ENCODE results near the gene LAPTM4A. TPM values are rescaled to one million over a fixed set of nuclear protein-coding genes. Genes with fewer than 3 reads are reported as not detected.

Gene LAPTM4A
- total and polyA plus RNA-seq, 10 of the 15 experiments (the other 5 are each of a cell fraction or from before 2014, with no cell fraction given) = 17.8 to 107 (median 45.8) TPM

DNA sequence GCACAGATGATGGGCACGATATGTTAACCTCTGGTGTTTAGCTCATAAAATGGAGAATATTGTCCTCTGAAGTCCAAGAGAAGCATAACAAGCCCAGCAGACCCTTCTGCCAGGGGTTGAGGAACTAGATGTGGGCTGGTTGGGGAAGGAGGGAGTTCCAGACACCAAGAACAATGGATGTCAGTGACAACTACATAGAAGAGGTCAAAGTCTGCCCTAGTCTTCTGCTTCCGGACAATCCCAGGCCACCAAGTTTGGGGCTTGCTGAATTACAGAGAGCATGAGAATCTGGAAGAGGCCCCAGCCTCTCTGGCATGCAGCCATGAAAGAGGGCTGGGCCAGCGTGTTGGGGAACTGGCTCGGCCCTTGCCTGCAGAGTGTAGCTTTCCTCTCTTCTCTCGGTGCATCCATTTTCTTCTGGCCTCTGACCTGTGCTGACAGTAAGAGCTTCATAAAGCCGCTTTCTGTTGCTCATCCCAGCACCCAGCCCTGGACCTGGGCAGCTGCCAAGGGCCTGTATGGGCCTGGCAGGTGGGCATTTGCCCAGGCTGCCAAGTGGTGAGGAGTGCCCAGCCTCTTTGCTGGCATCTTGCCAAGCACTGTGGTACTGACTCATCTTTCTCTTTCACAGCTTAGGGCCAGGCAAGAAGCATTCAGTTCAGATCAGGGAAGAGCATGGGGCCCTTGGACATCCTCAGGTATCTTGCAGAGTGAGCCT is 14.6 kb upstream of the LAPTM4A start:
- ChIA-PET RAD21 (ENCODE audit: unreplicated experiment) (interaction anchor here (1.3 kb wide), 1 partner anchor 11 kb away, joined by 3 read pairs; no protein-coding TSS in a partner anchor), POLR2A (interaction anchor here (0.6 to 0.7 kb wide), 2 partner anchors 14 to 241 kb away, joined by 3 read pairs; partner anchors contain the start of gene LAPTM4A)
- no peaks in the 10 kb centered on the region for H3K4me1 ChIP-seq (ENCODE audit: control insufficient read depth, insufficient read depth, low read length)

DNA sequence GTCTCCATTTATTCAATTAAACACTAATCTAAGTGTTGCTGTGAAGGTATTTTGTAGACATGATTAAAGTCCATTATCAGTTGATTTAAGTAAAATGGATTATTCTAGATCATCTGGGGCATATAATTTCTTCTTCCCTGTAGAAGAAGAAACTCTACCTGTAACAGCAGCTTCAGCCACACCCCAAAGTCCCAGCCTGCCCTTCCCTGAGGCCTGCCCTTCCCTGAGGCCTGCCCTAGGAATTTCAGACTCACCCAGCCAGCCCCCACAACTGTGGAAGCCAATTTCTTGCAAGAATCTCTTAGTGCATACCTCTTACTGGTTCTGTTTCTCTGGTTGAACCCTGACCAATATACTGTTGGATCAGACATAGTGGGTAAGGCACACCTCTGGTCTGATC is 13.4 kb upstream of the LAPTM4A start:
- Histone ChIP-seq H3K27me3 (replicated peaks in 1 of 2; ENCODE audit: control insufficient read depth in 2 of 2, insufficient read depth in 2 of 2, low read length in 1 of 2) (no peaks in the 10 kb centered on the region), H4K20me1 (ENCODE audit: control insufficient read depth, insufficient read depth) (no peaks in the 10 kb centered on the region), H3K36me3 (ENCODE audit: control insufficient read depth in 2 of 2, insufficient read depth in 2 of 2, low read length in 1 of 2) (no peaks in the 10 kb centered on the region), H3K4me3 (no peak overlapping the region), H3K9ac (ENCODE audit: control insufficient read depth, insufficient read depth, low read length) (no peak overlapping the region), H3K79me2 (ENCODE audit: control insufficient read depth, insufficient read depth, low read length) (no peaks in the 10 kb centered on the region), H3K4me2 (ENCODE audit: control insufficient read depth, insufficient read depth) (no peak overlapping the region), H2AFZ (ENCODE audit: control insufficient read depth, low read depth, low read length) (no peak overlapping the region), H3K9me3 (replicated peaks; ENCODE audit: control insufficient read depth, insufficient read depth, low read length) (no peaks in the 10 kb centered on the region; the same call in 2 of the 3 replicates), H3K4me1 (ENCODE audit: control insufficient read depth, insufficient read depth, low read length) (no peaks in the 10 kb centered on the region), H3K27ac (ENCODE audit: control insufficient read depth, insufficient read depth) (no peak overlapping the region)
- ChIA-PET SMC1A (ENCODE audit: uncharacterized antibody, unreplicated experiment) (no interaction called here), POLR2A (no interaction called here), CTCF (interaction anchor here (1.7 kb wide), 1 partner anchor 10 kb away, joined by 4 read pairs; no protein-coding TSS in a partner anchor), RAD21 (ENCODE audit: unreplicated experiment) (no interaction called here)
- TF ChIP-seq, protein P1, sequence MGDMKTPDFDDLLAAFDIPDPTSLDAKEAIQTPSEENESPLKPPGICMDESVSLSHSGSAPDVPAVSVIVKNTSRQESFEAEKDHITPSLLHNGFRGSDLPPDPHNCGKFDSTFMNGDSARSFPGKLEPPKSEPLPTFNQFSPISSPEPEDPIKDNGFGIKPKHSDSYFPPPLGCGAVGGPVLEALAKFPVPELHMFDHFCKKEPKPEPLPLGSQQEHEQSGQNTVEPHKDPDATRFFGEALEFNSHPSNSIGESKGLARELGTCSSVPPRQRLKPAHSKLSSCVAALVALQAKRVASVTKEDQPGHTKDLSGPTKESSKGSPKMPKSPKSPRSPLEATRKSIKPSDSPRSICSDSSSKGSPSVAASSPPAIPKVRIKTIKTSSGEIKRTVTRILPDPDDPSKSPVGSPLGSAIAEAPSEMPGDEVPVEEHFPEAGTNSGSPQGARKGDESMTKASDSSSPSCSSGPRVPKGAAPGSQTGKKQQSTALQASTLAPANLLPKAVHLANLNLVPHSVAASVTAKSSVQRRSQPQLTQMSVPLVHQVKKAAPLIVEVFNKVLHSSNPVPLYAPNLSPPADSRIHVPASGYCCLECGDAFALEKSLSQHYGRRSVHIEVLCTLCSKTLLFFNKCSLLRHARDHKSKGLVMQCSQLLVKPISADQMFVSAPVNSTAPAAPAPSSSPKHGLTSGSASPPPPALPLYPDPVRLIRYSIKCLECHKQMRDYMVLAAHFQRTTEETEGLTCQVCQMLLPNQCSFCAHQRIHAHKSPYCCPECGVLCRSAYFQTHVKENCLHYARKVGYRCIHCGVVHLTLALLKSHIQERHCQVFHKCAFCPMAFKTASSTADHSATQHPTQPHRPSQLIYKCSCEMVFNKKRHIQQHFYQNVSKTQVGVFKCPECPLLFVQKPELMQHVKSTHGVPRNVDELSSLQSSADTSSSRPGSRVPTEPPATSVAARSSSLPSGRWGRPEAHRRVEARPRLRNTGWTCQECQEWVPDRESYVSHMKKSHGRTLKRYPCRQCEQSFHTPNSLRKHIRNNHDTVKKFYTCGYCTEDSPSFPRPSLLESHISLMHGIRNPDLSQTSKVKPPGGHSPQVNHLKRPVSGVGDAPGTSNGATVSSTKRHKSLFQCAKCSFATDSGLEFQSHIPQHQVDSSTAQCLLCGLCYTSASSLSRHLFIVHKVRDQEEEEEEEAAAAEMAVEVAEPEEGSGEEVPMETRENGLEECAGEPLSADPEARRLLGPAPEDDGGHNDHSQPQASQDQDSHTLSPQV (IDR thresholded peaks at IDR 0.05) = no peak
- TF ChIP-seq CREB1 (IDR thresholded peaks at IDR 0.05; ENCODE audit: low read depth) (no peak), ZNF24 (IDR thresholded peaks at IDR 0.05) (no peak)
- TF ChIP-seq, protein P2, sequence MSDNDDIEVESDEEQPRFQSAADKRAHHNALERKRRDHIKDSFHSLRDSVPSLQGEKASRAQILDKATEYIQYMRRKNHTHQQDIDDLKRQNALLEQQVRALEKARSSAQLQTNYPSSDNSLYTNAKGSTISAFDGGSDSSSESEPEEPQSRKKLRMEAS (IDR thresholded peaks at IDR 0.05; ENCODE audit: low read depth, low read length) = no peak
- intact Hi-C loops (cut with micrococcal nuclease; ENCODE audit: unreplicated experiment) (no loop called here), in situ Hi-C loops (cut with MboI) (no loop called here)
- DNase-seq (ENCODE audit: low read depth, low spot score) = no peak
- no TSS peak for BruUV-seq (replicated peaks)
- no peak for FAIRE-seq
- ATAC-seq = no peak

More for the DNA sequence above, 14.6 kb upstream of the LAPTM4A start:
- no peak for DNase-seq (ENCODE audit: low read depth, low spot score)
- 50% methylated on average over 6 of the region's 6 CpGs for WGBS (ENCODE audit: insufficient coverage, insufficient replicate concordance, low lambda C conversion rate, missing lambda C conversion rate)
- no peak overlapping the region for H3K4me2 ChIP-seq (ENCODE audit: control insufficient read depth, insufficient read depth)
- BruUV-seq (replicated peaks) = no TSS peak
- no peaks in the 10 kb centered on the region for H4K20me1 ChIP-seq (ENCODE audit: control insufficient read depth, insufficient read depth)
- FAIRE-seq = no peak
- H3K9me3 ChIP-seq (replicated peaks; ENCODE audit: control insufficient read depth, insufficient read depth, low read length) = no peaks in the 10 kb centered on the region; the same call in 2 of the 3 replicates
- ChIA-PET SMC1A (ENCODE audit: uncharacterized antibody, unreplicated experiment) (interaction anchor here (1.0 kb wide), 1 partner anchor 50 kb away, joined by 3 read pairs; no protein-coding TSS in a partner anchor), CTCF (interaction anchor here (1.2 to 1.7 kb wide), 3 partner anchors 11 to 18 kb away, joined by 4 to 5 read pairs (median 4); no protein-coding TSS in a partner anchor)
- H3K4me3 ChIP-seq = no peak overlapping the region
- in situ Hi-C loops (cut with MboI) (no loop called here), intact Hi-C loops (cut with micrococcal nuclease; ENCODE audit: unreplicated experiment) (no loop called here)
- peak; percentile 81 for ATAC-seq
- H3K27ac ChIP-seq (ENCODE audit: control insufficient read depth, insufficient read depth) = no peak overlapping the region
- H3K79me2 ChIP-seq (ENCODE audit: control insufficient read depth, insufficient read depth, low read length) = no peaks in the 10 kb centered on the region
- H3K36me3 ChIP-seq (ENCODE audit: control insufficient read depth in 2 of 2, insufficient read depth in 2 of 2, low read length in 1 of 2) = no peaks in the 10 kb centered on the region
- no peaks in the 10 kb centered on the region for H3K27me3 ChIP-seq (replicated peaks in 1 of 2; ENCODE audit: control insufficient read depth in 2 of 2, insufficient read depth in 2 of 2, low read length in 1 of 2)
- no peak overlapping the region for H2AFZ ChIP-seq (ENCODE audit: control insufficient read depth, low read depth, low read length)
- no peak overlapping the region for H3K9ac ChIP-seq (ENCODE audit: control insufficient read depth, insufficient read depth, low read length)
- TF ChIP-seq GABPA (IDR thresholded peaks at IDR 0.05; ENCODE audit: low read depth) = no peak
- TF ChIP-seq POLR2AphosphoS5 (IDR thresholded peaks at IDR 0.05; ENCODE audit: low read length) = no peak
- TF ChIP-seq SMC3 (IDR thresholded peaks at IDR 0.05; ENCODE audit: borderline replicate concordance, low read length) = no peak
- TF ChIP-seq SMAD1 (IDR thresholded peaks at IDR 0.05; ENCODE audit: low read depth, partially characterized antibody) = peak; percentile 76
